ENCODE results near the gene SMARCD3.

- no peak for TF ChIP-seq CTCF (IDR thresholded peaks at IDR 0.05)
- TF ChIP-seq ZFX (IDR thresholded peaks at IDR 0.05; ENCODE audit: borderline replicate concordance) = no peak
Measured at GRCh38 chr7:151212626-151213025, 35.9 kb downstream of the SMARCD3 start.

Measured in 22Rv1 (cell line).